ENCODE results near the gene CD300LG.

CD300LG gene

GRCh38 chr17:43909537-43910231, 62.7 kb downstream of the CD300LG start:
- no peak for DNase-seq

- no peak for DNase-seq
These were observed 64.9 kb downstream of the CD300LG start for GRCh38 chr17:43911904-43912303.

GRCh38 chr17:43912635-43913304, 65.8 kb downstream of the CD300LG start:
- no peak for DNase-seq
